Osteoblast (primary cell): ENCODE results near the gene PLS1. TPM values are rescaled to one million over a fixed set of nuclear protein-coding genes. Genes with fewer than 3 reads are reported as not detected.

Source experiments
- DNase-seq: peaks from one replicate; pipeline ENCODE4 v3.0.0; 2011; ENCODE audit warnings: low spot score, mixed read lengths; ENCODE audit not compliant: insufficient read length; ENCODE audit errors: missing footprints
- H2AFZ ChIP-seq: 2 replicates; pipeline ENCODE4 v1.6.0; 2011; ENCODE audit warnings: mild to moderate bottlenecking, low read length
- H3K27ac ChIP-seq: 2 replicates; pipeline ENCODE4 v1.5.1; 2011; ENCODE audit warnings: mild to moderate bottlenecking, low read depth, low read length, moderate library complexity
- H3K27me3 ChIP-seq: 2 replicates; pipeline ENCODE4 v1.6.0; 2012; ENCODE audit warnings: mild to moderate bottlenecking, control low read depth, inconsistent platforms, low read length, moderate library complexity; ENCODE audit not compliant: insufficient read depth
- H3K36me3 ChIP-seq: 2 replicates; pipeline ENCODE4 v1.5.1; 2011; ENCODE audit warnings: mild to moderate bottlenecking, low read length, control low read depth, moderate library complexity; ENCODE audit not compliant: insufficient read depth
- H3K4me1 ChIP-seq: 2 replicates; pipeline ENCODE4 v1.5.1; 2011; ENCODE audit warnings: mild to moderate bottlenecking, low read length, control low read depth, moderate library complexity; ENCODE audit not compliant: insufficient read depth
- H3K4me2 ChIP-seq: 2 replicates; pipeline ENCODE4 v1.6.0; 2011; ENCODE audit warnings: mild to moderate bottlenecking, low read length; ENCODE audit not compliant: insufficient read depth
- H3K4me3 ChIP-seq: fragments of 200-600 bp; sonication (generic); 3 replicates; pipeline ENCODE4 v1.5.1; 2012; ENCODE audit warnings: mild to moderate bottlenecking, low read length, inconsistent platforms; ENCODE audit not compliant: insufficient read depth
- H3K79me2 ChIP-seq: 2 replicates; pipeline ENCODE4 v1.6.0; 2012; ENCODE audit warnings: mild to moderate bottlenecking, low read length, control low read depth, inconsistent platforms; ENCODE audit not compliant: insufficient read depth
- H3K9me3 ChIP-seq: 2 replicates; pipeline ENCODE4 v1.5.1; 2011; ENCODE audit warnings: low read depth, low read length, control low read depth
- H4K20me1 ChIP-seq: 2 replicates; pipeline ENCODE4 v1.6.0; 2012; ENCODE audit warnings: mild to moderate bottlenecking, low read length, control low read depth; ENCODE audit not compliant: insufficient read depth
- CTCF ChIP-seq: IDR thresholded peaks from 2 replicates; pipeline ENCODE4 v1.5.1; 2011; ENCODE audit warnings: mild to moderate bottlenecking, low read depth, low read length, moderate library complexity; ENCODE audit errors: extremely low read depth
- total RNA-seq: library from RNA; depleted of rRNA; stranded (reverse); fragments of >200 nt; gene quantifications from 2 replicates; pipeline ENCODE4 v1.2.3, GENCODE V29; 2012

Gene PLS1
- total RNA-seq, 1 donor = 1.1 TPM

DNA sequence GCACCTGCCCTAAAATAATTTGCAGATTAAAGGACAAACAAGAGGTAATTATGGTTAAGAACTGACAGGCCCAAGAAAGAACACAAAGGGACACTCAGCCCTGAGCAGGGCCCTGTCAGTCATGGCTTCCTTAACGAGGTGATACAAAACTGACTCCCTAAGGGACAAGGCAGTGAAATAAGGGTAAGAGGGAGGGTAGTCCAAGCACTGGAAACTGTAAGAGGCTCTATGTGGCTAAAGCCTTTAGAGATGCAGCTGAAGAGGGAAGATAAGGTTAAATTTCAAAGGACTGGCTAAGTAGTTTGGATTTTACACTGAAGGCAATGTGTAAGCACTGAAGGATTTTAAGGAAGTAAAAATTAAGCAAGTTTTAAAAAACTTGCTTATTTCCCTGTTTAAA, 21.5 kb upstream of the PLS1 start:
- H3K4me3 ChIP-seq = no peak overlapping the region
- DNase-seq = no peak
- no peaks in the 10 kb centered on the region for H3K9me3 ChIP-seq
- no peak for TF ChIP-seq CTCF
- no peak overlapping the region for H2AFZ ChIP-seq
- H4K20me1 ChIP-seq = no peaks in the 10 kb centered on the region
- no peak overlapping the region for H3K27ac ChIP-seq
- H3K79me2 ChIP-seq = peaks cover 68% of the 10 kb centered on the region
- H3K4me2 ChIP-seq = no peak overlapping the region
- no peaks in the 10 kb centered on the region for H3K36me3 ChIP-seq
- peaks cover 22% of the 10 kb centered on the region for H3K4me1 ChIP-seq
- H3K27me3 ChIP-seq = no peaks in the 10 kb centered on the region

DNA sequence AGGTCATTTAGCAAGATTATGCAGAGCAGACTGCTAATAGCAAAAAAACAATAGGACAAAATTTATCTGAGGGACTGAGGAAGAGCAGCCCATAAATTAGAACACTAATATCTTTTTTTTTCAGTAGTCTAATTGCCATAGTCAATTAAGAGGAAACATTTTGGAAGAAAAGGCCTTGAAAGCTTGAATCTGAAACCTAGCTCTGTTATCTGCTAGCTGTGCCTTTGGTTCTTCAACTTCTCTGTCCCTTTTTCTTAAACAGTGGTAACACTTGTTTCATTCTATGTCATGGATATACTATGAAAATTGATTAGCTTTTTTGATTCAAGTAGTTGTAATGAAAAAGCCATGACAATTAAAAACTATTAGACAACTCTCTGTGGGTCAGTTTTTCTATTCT, 19.4 kb upstream of the PLS1 start:
- Histone ChIP-seq H3K79me2 (peaks cover 63% of the 10 kb centered on the region), H2AFZ (no peak overlapping the region), H3K9me3 (no peaks in the 10 kb centered on the region), H4K20me1 (no peaks in the 10 kb centered on the region), H3K4me2 (peak overlapping the region; percentile 91), H3K27ac (no peak overlapping the region), H3K4me1 (peaks cover 23% of the 10 kb centered on the region), H3K36me3 (no peaks in the 10 kb centered on the region), H3K4me3 (no peak overlapping the region), H3K27me3 (no peaks in the 10 kb centered on the region)
- TF ChIP-seq CTCF = no peak
- no peak for DNase-seq

GRCh38 chr3:142577696-142578328, 18.4 kb upstream of the PLS1 start:
- Histone ChIP-seq H3K79me2 (peaks cover 55% of the 10 kb centered on the region), H3K27me3 (peaks cover under 1% of the 10 kb centered on the region), H2AFZ (peak overlapping the region; percentile 97), H3K4me3 (peak overlapping the region; percentile 95), H3K4me1 (peaks cover 23% of the 10 kb centered on the region), H3K9me3 (no peaks in the 10 kb centered on the region), H3K4me2 (peak overlapping the region; percentile 91), H4K20me1 (no peaks in the 10 kb centered on the region), H3K36me3 (no peaks in the 10 kb centered on the region), H3K27ac (peak overlapping the region; percentile 94)
- TF ChIP-seq CTCF = no peak
- DNase-seq = peak; percentile 73

- DNase-seq = peak; percentile 92
- Histone ChIP-seq H3K4me3 (peak within 1 kb of the TSS; percentile 95), H3K27me3 (peaks cover 3% of the 10 kb centered on the region), H3K79me2 (peaks cover 48% of the 10 kb centered on the region), H2AFZ (peak within 1 kb of the TSS; percentile 97), H3K9me3 (no peaks in the 10 kb centered on the region), H3K36me3 (no peaks in the 10 kb centered on the region), H4K20me1 (no peaks in the 10 kb centered on the region), H3K27ac (peak within 1 kb of the TSS; percentile 94), H3K4me2 (peak within 1 kb of the TSS; percentile 91), H3K4me1 (peaks cover 23% of the 10 kb centered on the region)
- TF ChIP-seq CTCF = no peak
Measured at GRCh38 chr3:142578329-142579223, 17.6 kb upstream of the PLS1 start, which contains the start of gene ATR. ATR (minus strand) TSS chr3:142578733; CDS start chr3:142578704, 29 bp downstream.
